Adrenal gland (tissue), 12 donors: ENCODE results near the gene NACC2. TPM values are rescaled to one million over a fixed set of nuclear protein-coding genes. Genes with fewer than 3 reads are reported as not detected.
"Not testable (repeated sequence)": the region's sequence is repeated elsewhere in the genome, so short reads cannot be mapped to it uniquely, and the experiment has no call there.

Source experiments
- DNase-seq, 7 donors: peaks; one replicate each; pipeline ENCODE4 v3.0.0-alpha.2; 2019 to 2020
- H3K27ac ChIP-seq, 5 donors: fragments of 200-600 bp; sonication (generic) in 4 of 5; 1 replicate in 3 of 5; 2 replicates in 2 of 5; pipeline versions ENCODE4 v1.5.1 to v1.8.0; 2016 to 2020; ENCODE audit warnings: mild to moderate bottlenecking in 1 of 5
- H3K27me3 ChIP-seq: fragments of 200-600 bp; 2 replicates; pipeline ENCODE4 v1.8.0; 2021
- H3K36me3 ChIP-seq, 2 donors: fragments of 200-600 bp; replicated peaks in 1 of 2; 1 replicate in 1 of 2; 2 replicates in 1 of 2; pipeline versions ENCODE4 v1.5.1 to v1.8.0; 2018 to 2022
- H3K4me1 ChIP-seq, 2 donors: fragments of 200-600 bp; replicated peaks in 1 of 2; 1 replicate in 1 of 2; 2 replicates in 1 of 2; pipeline versions ENCODE4 v1.5.1 to v1.8.0; 2018 to 2021
- H3K4me3 ChIP-seq, 4 donors: fragments of 200-600 bp; sonication (generic) in 3 of 4; one replicate each; pipeline ENCODE4 v1.5.1; 2016 to 2018
- H3K9me3 ChIP-seq, 3 donors: fragments of 200-600 bp; sonication (generic) in 1 of 3; replicated peaks in 1 of 3; 1 replicate in 2 of 3; 2 replicates in 1 of 3; pipeline versions ENCODE4 v1.5.1 to v1.8.0; 2016 to 2021
- CTCF ChIP-seq, 6 experiments: fragments of 450-650 bp in 4 of 6; fragments of 200-600 bp in 2 of 6; sonication (generic) in 1 of 6; IDR thresholded peaks; 1 replicate in 5 of 6; 2 replicates in 1 of 6; pipeline versions ENCODE4 v1.5.1 to v1.8.0; 2016 to 2021; ENCODE audit warnings: antibody characterized with exemption in 6 of 6, mild to moderate bottlenecking in 2 of 6, moderate library complexity in 1 of 6
- POLR2A ChIP-seq, 2 donors: fragments of 450-650 bp; IDR thresholded peaks; one replicate each; pipeline ENCODE4 v1.6.1; 2017; ENCODE audit warnings: antibody characterized with exemption in 2 of 2, mild to moderate bottlenecking in 2 of 2, moderate library complexity in 1 of 2
- whole genome bisulfite sequencing, 4 donors: extraction: QIAGEN DNeasy Blood & Tissue Kit in 2 of 4; methylation state at CpG; one replicate each; pipeline versions ENCODE4 v1.1.5 to v1.1.7; 2013 to 2017; 5-methylcytosine and 5-hydroxymethylcytosine counted together
- intact Hi-C, 2 donors: fragments of 100-400 bp; cut with DNase I; formaldehyde crosslinking; loops; one replicate each; pipeline versions ENCODE4 v1.14.1 to v1.15.0; 2022 to 2023
- polyA plus RNA-seq, 3 donors: library from polyadenylated mRNA; stranded (reverse); fragments of 200-250 nt in 2 of 3; fragments of 350-450 nt in 1 of 3; fragmentation: Illumina TruSeq in 1 of 3; extraction: RNeasy Lipid Tissue Mini Kit (QIAGEN cat#74804) in 1 of 3; gene quantifications; one replicate each; pipeline ENCODE4 v1.2.3, GENCODE V29; 2013 to 2014
- total RNA-seq, 9 donors: library from RNA; depleted of rRNA in 4 of 9; stranded (reverse); fragments of >200 nt in 4 of 9; fragments of 120-200 nt in 1 of 9; fragmentation: NEBNext Ultra II Directional in 1 of 9; extraction: Animal tissue kit (Norgen Biotek cat#: 25700) in 1 of 9; gene quantifications; one replicate each; pipeline versions ENCODE4 v1.1.0 to v1.2.4, GENCODE V29; 2013 to 2023
- donor health status: healthy with polysubstance abuse.
- donor health status: Bipolar disorder and iron deficiency.
- donor health status: DM: yes; HTN: yes; CAD: no.
- donor health status: DM: no; HTN: no; CAD: no.
- donor health status: DM: no; HTN: no; CAD: no.
- donor health status: DM: yes; HTN: yes; CAD: no.

NACC2 gene
- total and polyA plus RNA-seq, 12 donors = 3.3 to 61.0 (median 35.3) TPM

GRCh38 chr9:136103651-136104487, 8.8 kb upstream of the NACC2 start:
- WGBS, 4 donors = 59 to 71% (median 62%) methylated on average over 17 to 34 of the region's 34 CpGs
- Histone ChIP-seq H3K36me3 (no peaks in the 10 kb centered on the region), H3K27me3 (no peaks in the 10 kb centered on the region), H3K27ac (no peak overlapping the region), H3K9me3 (no peaks in the 10 kb centered on the region), H3K4me1 (peaks cover 5 to 9% of the 10 kb centered on the region in 2 donors), H3K4me3 (no peak overlapping the region)
- DNase-seq = no peak
- TF ChIP-seq POLR2A (IDR thresholded peaks at IDR 0.05) = no peak
- TF ChIP-seq CTCF (IDR thresholded peaks at IDR 0.05) = no peak
- intact Hi-C loops = no loop called here

- H3K4me3 ChIP-seq, H3K36me3 ChIP-seq, intact Hi-C loops, DNase-seq, H3K27me3 ChIP-seq, H3K9me3 ChIP-seq, H3K4me1 ChIP-seq, H3K27ac ChIP-seq: not testable (repeated sequence)
- 82 to 91% (median 89%) methylated on average over 7 to 13 of the region's 27 CpGs; no CpG with 5 or more reads in 1 of the 4 donors for WGBS, 4 donors
Measured at GRCh38 chr9:136101615-136102074, 6.6 kb upstream of the NACC2 start.

GRCh38 chr9:136100700-136101614, 5.9 kb upstream of the NACC2 start:
- WGBS, 4 donors = 58 to 73% (median 70%) methylated on average over 11 to 26 of the region's 30 CpGs
- no peak for TF ChIP-seq POLR2A (IDR thresholded peaks at IDR 0.05)
- no peak for TF ChIP-seq CTCF (IDR thresholded peaks at IDR 0.05)
- Histone ChIP-seq H3K36me3 (no peaks in the 10 kb centered on the region), H3K9me3 (no peaks in the 10 kb centered on the region), H3K27ac (no peak overlapping the region), H3K4me3 (no peak overlapping the region), H3K4me1 (peaks cover 9 to 14% of the 10 kb centered on the region in 2 donors), H3K27me3 (no peaks in the 10 kb centered on the region)
- intact Hi-C loops = no loop called here
- no peak for DNase-seq

GRCh38 chr9:136099542-136099941, 4.5 kb upstream of the NACC2 start:
- Histone ChIP-seq H3K4me1 (peaks cover 5 to 8% of the 10 kb centered on the region in 2 donors), H3K36me3 (no peaks in the 10 kb centered on the region), H3K9me3 (no peaks in the 10 kb centered on the region), H3K4me3 (no peak overlapping the region), H3K27me3 (no peaks in the 10 kb centered on the region), H3K27ac (no peak overlapping the region)
- TF ChIP-seq CTCF (IDR thresholded peaks at IDR 0.05) (no peak), POLR2A (IDR thresholded peaks at IDR 0.05) (no peak)
- DNase-seq = no peak
- intact Hi-C loops = no loop called here
- WGBS, 4 donors = 53 to 77% (median 64%) methylated on average over 9 to 25 of the region's 25 CpGs
